Measurements from ENCODE around the gene RNU7-1. TPM values are rescaled to one million over a fixed set of nuclear protein-coding genes. Genes with fewer than 3 reads are reported as not detected.
A peak's percentile ranks its signal among the peaks of the same experiment; 100 is the strongest.

The RNU7-1 gene
- total RNA-seq, 1 donor from 2014 or later: not detected

GRCh38 chr12:6953442-6954315, 10.1 kb downstream of the RNU7-1 start:
- peak; percentile 84 for DNase-seq (ENCODE audit: low spot score)

- no peak for DNase-seq (ENCODE audit: low spot score)
Measured at GRCh38 chr12:6954316-6955107, 10.9 kb downstream of the RNU7-1 start.

- DNase-seq (ENCODE audit: low spot score): no peak
Measured at GRCh38 chr12:6955108-6956020, 11.7 kb downstream of the RNU7-1 start.

GRCh38 chr12:6956021-6956727, 12.6 kb downstream of the RNU7-1 start:
- no peak for DNase-seq (ENCODE audit: low spot score)

- DNase-seq (ENCODE audit: low spot score): no peak
Measured at GRCh38 chr12:6957151-6957701, 13.6 kb downstream of the RNU7-1 start.

- DNase-seq (ENCODE audit: low spot score): no peak
Measured at GRCh38 chr12:6957741-6958608, 14.4 kb downstream of the RNU7-1 start.

GRCh38 chr12:6958609-6959057, 15.0 kb downstream of the RNU7-1 start:
- no peak for DNase-seq (ENCODE audit: low spot score)

- peak; percentile 40 for DNase-seq (ENCODE audit: low spot score)
Measured at GRCh38 chr12:6959058-6959804, 15.6 kb downstream of the RNU7-1 start.

GRCh38 chr12:6959805-6960592, 16.4 kb downstream of the RNU7-1 start:
- no peak for DNase-seq (ENCODE audit: low spot score)

- peak; percentile 47 for DNase-seq (ENCODE audit: low spot score)
Measured at GRCh38 chr12:6960593-6961277, 17.1 kb downstream of the RNU7-1 start.

GRCh38 chr12:6961278-6961694, 17.7 kb downstream of the RNU7-1 start:
- DNase-seq (ENCODE audit: low spot score): no peak

- peak; percentile 72 for DNase-seq (ENCODE audit: low spot score)
Measured at GRCh38 chr12:6961695-6962284, 18.2 kb downstream of the RNU7-1 start.

GRCh38 chr12:6962285-6963015, 18.8 kb downstream of the RNU7-1 start:
- no peak for DNase-seq (ENCODE audit: low spot score)

- DNase-seq (ENCODE audit: low spot score): peak; percentile 73
Measured at GRCh38 chr12:6963016-6963731, 19.6 kb downstream of the RNU7-1 start.

GRCh38 chr12:6963791-6964413, 20.3 kb downstream of the RNU7-1 start:
- DNase-seq (ENCODE audit: low spot score): no peak

All from umbilical cord (tissue), 2 donors.